Glutamatergic neuron (in vitro differentiated cells): Measurements from ENCODE around the gene MT1B. TPM values are rescaled to one million over a fixed set of nuclear protein-coding genes. Genes with fewer than 3 reads are reported as not detected.

Experiments used
- DNase-seq: peaks from one replicate; pipeline ENCODE4 v3.0.0; 2022
- H3K27ac Mint-ChIP-seq: one replicate; pipeline ENCODE4 v1.8.0; 2020; ENCODE audit warnings: mild to moderate bottlenecking, mixed read lengths, inconsistent platforms; ENCODE audit not compliant: unreplicated experiment
- H3K27me3 Mint-ChIP-seq: one replicate; pipeline ENCODE4 v1.8.0; 2020; ENCODE audit warnings: mild to moderate bottlenecking, moderate library complexity, mixed read lengths, inconsistent platforms; ENCODE audit not compliant: unreplicated experiment
- H3K36me3 Mint-ChIP-seq: one replicate; pipeline ENCODE4 v1.8.0; 2020; ENCODE audit warnings: mild to moderate bottlenecking, mixed read lengths, inconsistent platforms; ENCODE audit not compliant: unreplicated experiment
- H3K4me1 Mint-ChIP-seq: one replicate; pipeline ENCODE4 v1.8.0; 2020; ENCODE audit warnings: mild to moderate bottlenecking, low read depth, mixed read lengths, inconsistent platforms; ENCODE audit not compliant: unreplicated experiment
- H3K4me3 Mint-ChIP-seq: one replicate; pipeline ENCODE4 v1.8.0; 2020; ENCODE audit warnings: mild to moderate bottlenecking, mixed read lengths, inconsistent platforms; ENCODE audit not compliant: unreplicated experiment
- H3K9me3 Mint-ChIP-seq: one replicate; pipeline ENCODE4 v1.8.0; 2020; ENCODE audit warnings: mild to moderate bottlenecking, moderate library complexity, mixed read lengths, inconsistent platforms; ENCODE audit not compliant: unreplicated experiment
- CTCF ChIP-seq: fragments of 200-600 bp; sonication (generic); IDR thresholded peaks from one replicate; pipeline ENCODE4 v1.5.0; 2021; ENCODE audit not compliant: partially characterized antibody, unreplicated experiment
- total RNA-seq: library from RNA; stranded (reverse); fragmentation: NEBNext Ultra II Directional; extraction: Animal tissue kit (Norgen Biotek cat#: 25700); gene quantifications from one replicate; pipeline ENCODE4 v1.2.1, GENCODE V29; 2021; ENCODE audit not compliant: unreplicated experiment

Gene MT1B
- total RNA-seq, 1 donor from 2014 or later = not detected

- Mint-ChIP-seq H3K27me3 (no peaks in the 10 kb centered on the region), H3K4me3 (no peak overlapping the region)
- TF ChIP-seq CTCF = no peak
Measured at GRCh38 chr16:56689171-56689570, 37.5 kb downstream of the MT1B start.

GRCh38 chr16:56690420-56691122 is 38.9 kb downstream of the MT1B start:
- TF ChIP-seq CTCF = no peak
- H3K27ac Mint-ChIP-seq = no peak overlapping the region

More at GRCh38 chr16:56689171-56689570, 37.5 kb downstream of the MT1B start:
- Mint-ChIP-seq H3K9me3 (peaks cover 8% of the 10 kb centered on the region), H3K4me1 (no peaks in the 10 kb centered on the region), H3K27ac (no peak overlapping the region), H3K36me3 (peaks cover 12% of the 10 kb centered on the region)
- no peak for DNase-seq

GRCh38 chr16:56691885-56692284 is 40.2 kb downstream of the MT1B start:
- Mint-ChIP-seq H3K4me1 (no peaks in the 10 kb centered on the region), H3K27me3 (no peaks in the 10 kb centered on the region), H3K36me3 (peaks cover 7% of the 10 kb centered on the region), H3K27ac (no peak overlapping the region), H3K9me3 (peaks cover 10% of the 10 kb centered on the region), H3K4me3 (no peak overlapping the region)
- no peak for TF ChIP-seq CTCF
- no peak for DNase-seq

More at GRCh38 chr16:56690420-56691122, 38.9 kb downstream of the MT1B start:
- no peak overlapping the region for H3K4me3 Mint-ChIP-seq
- H3K27me3 Mint-ChIP-seq = no peaks in the 10 kb centered on the region
- peaks cover 10% of the 10 kb centered on the region for H3K9me3 Mint-ChIP-seq
- H3K36me3 Mint-ChIP-seq = peaks cover 12% of the 10 kb centered on the region
- no peak for DNase-seq
- no peaks in the 10 kb centered on the region for H3K4me1 Mint-ChIP-seq

GRCh38 chr16:56695246-56695645 is 43.6 kb downstream of the MT1B start:
- H3K9me3 Mint-ChIP-seq = peaks cover 4% of the 10 kb centered on the region
- no peak overlapping the region for H3K27ac Mint-ChIP-seq
- H3K27me3 Mint-ChIP-seq = peaks cover 3% of the 10 kb centered on the region
- H3K36me3 Mint-ChIP-seq = no peaks in the 10 kb centered on the region
- no peak overlapping the region for H3K4me3 Mint-ChIP-seq
- no peak for DNase-seq
- no peak for TF ChIP-seq CTCF
- H3K4me1 Mint-ChIP-seq = no peaks in the 10 kb centered on the region

GRCh38 chr16:56697456-56698155 is 45.9 kb downstream of the MT1B start:
- peaks cover 3% of the 10 kb centered on the region for H3K27me3 Mint-ChIP-seq
- no peak for DNase-seq

More at GRCh38 chr16:56697456-56698155, 45.9 kb downstream of the MT1B start:
- no peaks in the 10 kb centered on the region for H3K4me1 Mint-ChIP-seq
- no peak overlapping the region for H3K4me3 Mint-ChIP-seq
- no peak for TF ChIP-seq CTCF
- no peaks in the 10 kb centered on the region for H3K36me3 Mint-ChIP-seq
- H3K9me3 Mint-ChIP-seq = peaks cover 2% of the 10 kb centered on the region
- H3K27ac Mint-ChIP-seq = no peak overlapping the region
